Measurements from ENCODE around the gene SLC2A2.

SLC2A2 gene

GRCh38 chr3:171018156-171018935, 8.2 kb downstream of the SLC2A2 start:
- TF ChIP-seq CTCF (IDR thresholded peaks at IDR 0.05; ENCODE audit: insufficient read depth, low read depth, low read length, missing control alignments): peak; percentile 25
- DNase-seq (ENCODE audit: low read depth): no peak
- no peak overlapping the region for H3K4me3 ChIP-seq (ENCODE audit: low read depth, low read length)

DNA sequence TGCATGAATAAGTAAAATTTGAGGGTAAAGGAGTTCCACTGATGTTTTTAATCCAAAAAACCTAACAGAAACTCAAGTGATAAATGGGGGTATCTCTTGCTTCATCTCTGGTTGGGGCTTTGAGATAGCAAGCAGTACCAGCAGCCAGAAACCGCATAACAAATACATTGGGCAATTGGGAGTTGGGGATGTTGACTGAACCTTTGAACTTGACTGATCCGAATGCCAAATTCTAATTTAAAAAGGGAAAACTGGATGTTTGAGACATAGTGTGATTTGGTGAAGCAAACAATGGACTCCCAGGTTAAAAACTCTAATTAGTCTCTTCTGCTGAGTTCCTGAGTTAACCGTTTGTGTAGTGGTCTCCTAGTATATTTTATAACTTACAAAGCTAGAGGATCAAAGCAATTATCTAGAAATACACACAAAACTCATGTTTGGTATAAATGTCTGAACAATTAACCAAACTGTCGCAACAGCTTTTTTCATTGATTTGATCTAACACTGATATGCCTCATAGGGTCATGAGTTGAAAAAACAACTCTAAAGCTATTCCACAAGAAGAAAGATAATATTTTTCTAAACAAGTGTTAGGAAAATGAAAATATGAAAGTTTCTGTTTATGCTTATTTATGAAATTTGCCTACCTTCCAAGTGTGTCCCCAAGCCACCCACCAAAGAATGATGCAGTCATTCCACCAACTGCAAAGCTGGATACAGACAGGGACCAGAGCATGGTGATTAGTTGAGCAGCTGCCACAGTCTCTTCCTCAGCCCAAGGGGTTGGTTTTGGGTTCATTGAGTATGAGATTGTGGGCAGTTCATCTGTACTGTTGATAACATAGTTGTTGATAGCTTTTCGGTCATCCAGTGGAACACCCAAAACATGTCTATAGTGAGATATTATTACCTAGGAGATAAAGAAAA, 12.4 kb downstream of the SLC2A2 start:
- no peak for TF ChIP-seq CTCF (IDR thresholded peaks at IDR 0.05; ENCODE audit: insufficient read depth, low read depth, low read length, missing control alignments)
- no peak overlapping the region for H3K4me3 ChIP-seq (ENCODE audit: low read depth, low read length)
- DNase-seq (ENCODE audit: low read depth): no peak

GRCh38 chr3:171011873-171012336, 14.6 kb downstream of the SLC2A2 start:
- DNase-seq (ENCODE audit: low read depth): no peak
- no peak for TF ChIP-seq CTCF (IDR thresholded peaks at IDR 0.05; ENCODE audit: insufficient read depth, low read depth, low read length, missing control alignments)
- H3K4me3 ChIP-seq (ENCODE audit: low read depth, low read length): no peak overlapping the region

- no peak for TF ChIP-seq CTCF (IDR thresholded peaks at IDR 0.05; ENCODE audit: insufficient read depth, low read depth, low read length, missing control alignments)
- no peak for DNase-seq (ENCODE audit: low read depth)
- no peak overlapping the region for H3K4me3 ChIP-seq (ENCODE audit: low read depth, low read length)
These were observed 15.2 kb downstream of the SLC2A2 start for GRCh38 chr3:171011109-171011872.

GRCh38 chr3:171007316-171007715, 19.2 kb downstream of the SLC2A2 start:
- no peak for DNase-seq (ENCODE audit: low read depth)
- no peak for TF ChIP-seq CTCF (IDR thresholded peaks at IDR 0.05; ENCODE audit: insufficient read depth, low read depth, low read length, missing control alignments)
- no peak overlapping the region for H3K4me3 ChIP-seq (ENCODE audit: low read depth, low read length)

- no peak for DNase-seq (ENCODE audit: low read depth)
- TF ChIP-seq CTCF (IDR thresholded peaks at IDR 0.05; ENCODE audit: insufficient read depth, low read depth, low read length, missing control alignments): no peak
- H3K4me3 ChIP-seq (ENCODE audit: low read depth, low read length): no peak overlapping the region
These were observed 20.9 kb downstream of the SLC2A2 start for GRCh38 chr3:171005648-171006047.
